Measurements from ENCODE around the gene TMX4.

Gene TMX4

GRCh38 chr20:8060977-8061376 lies 41.4 kb upstream of the TMX4 start:
- DNase-seq (ENCODE audit: extremely low read depth, low read depth): no peak
- TF ChIP-seq CTCF (IDR thresholded peaks at IDR 0.05; ENCODE audit: low read depth, low read length, missing control alignments): no peak
- no peak overlapping the region for H3K4me3 ChIP-seq (replicated peaks; ENCODE audit: low read depth, low read length)

- no peak for TF ChIP-seq CTCF (IDR thresholded peaks at IDR 0.05; ENCODE audit: low read depth, low read length, missing control alignments)
- H3K4me3 ChIP-seq (replicated peaks; ENCODE audit: low read depth, low read length): no peak overlapping the region
- DNase-seq (ENCODE audit: extremely low read depth, low read depth): no peak
These were observed 38.3 kb upstream of the TMX4 start for GRCh38 chr20:8057871-8058270.

DNA sequence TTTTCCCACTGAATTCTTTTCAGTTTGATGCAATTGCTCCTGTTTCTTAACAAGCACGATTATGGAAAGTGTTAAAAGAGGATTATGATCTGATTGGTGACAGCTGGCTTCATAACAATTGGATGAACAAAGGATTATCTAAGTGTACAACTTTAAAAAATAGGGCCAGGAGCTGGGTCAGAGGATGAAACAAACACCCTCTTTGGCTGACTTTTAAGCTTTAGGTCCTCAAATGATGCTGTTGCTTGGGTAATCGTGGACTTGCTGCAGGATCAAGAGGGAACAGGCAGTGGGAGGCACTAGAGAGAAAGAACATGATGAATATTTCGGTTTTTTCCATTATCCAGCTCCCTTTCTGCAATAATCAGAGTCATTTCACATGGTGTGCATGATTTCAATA lies 35.5 kb upstream of the TMX4 start:
- DNase-seq (ENCODE audit: extremely low read depth, low read depth): no peak
- no peak overlapping the region for H3K4me3 ChIP-seq (replicated peaks; ENCODE audit: low read depth, low read length)
- TF ChIP-seq CTCF (IDR thresholded peaks at IDR 0.05; ENCODE audit: low read depth, low read length, missing control alignments): no peak

- no peak overlapping the region for H3K4me3 ChIP-seq (replicated peaks; ENCODE audit: low read depth, low read length)
- no peak for DNase-seq (ENCODE audit: extremely low read depth, low read depth)
- no peak for TF ChIP-seq CTCF (IDR thresholded peaks at IDR 0.05; ENCODE audit: low read depth, low read length, missing control alignments)
These were observed 30.7 kb upstream of the TMX4 start for GRCh38 chr20:8050157-8050837.

- no peak for TF ChIP-seq CTCF (IDR thresholded peaks at IDR 0.05; ENCODE audit: low read depth, low read length, missing control alignments)
- H3K4me3 ChIP-seq (replicated peaks; ENCODE audit: low read depth, low read length): no peak overlapping the region
- DNase-seq (ENCODE audit: extremely low read depth, low read depth): peak; percentile 22
These were observed 29.7 kb upstream of the TMX4 start for GRCh38 chr20:8049310-8049709.

GRCh38 chr20:8045946-8046345 lies 26.4 kb upstream of the TMX4 start:
- H3K4me3 ChIP-seq (replicated peaks; ENCODE audit: low read depth, low read length): no peak overlapping the region
- no peak for DNase-seq (ENCODE audit: extremely low read depth, low read depth)
- no peak for TF ChIP-seq CTCF (IDR thresholded peaks at IDR 0.05; ENCODE audit: low read depth, low read length, missing control alignments)

Data from HFF-Myc (cell line).